UCSD-AML1 (cell line): Measurements from ENCODE around the gene CCDC158.
A peak's percentile ranks its signal among the peaks of the same experiment; 100 is the strongest.
"Not testable (repeated sequence)": the region's sequence is repeated elsewhere in the genome, so short reads cannot be mapped to it uniquely, and the experiment has no call there.

Source experiments
- DNase-seq: peaks from one replicate; lab custom pipeline; 2025; ENCODE audit not compliant: unreplicated experiment; lab: John Stamatoyannopoulos, UW

CCDC158 gene

DNA sequence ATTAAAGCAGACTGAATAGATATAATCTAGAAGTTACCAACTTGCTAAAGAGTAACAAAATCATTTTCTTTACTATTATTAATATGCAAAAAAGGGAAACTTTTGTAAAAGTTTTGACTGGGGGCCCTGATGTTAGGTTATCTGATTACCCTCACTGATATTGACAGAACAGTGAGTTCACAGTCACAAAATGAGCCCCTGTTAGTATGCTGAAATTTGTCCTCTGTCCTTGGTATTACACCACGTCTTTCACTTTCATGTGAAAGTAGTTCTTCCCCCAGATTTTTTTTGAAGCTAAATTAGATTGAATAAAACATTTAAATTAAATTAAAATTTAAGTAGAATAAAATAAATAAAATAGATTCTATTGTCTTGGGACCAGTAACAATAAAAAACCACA is 108.5 kb downstream of the CCDC158 start:
- no peak for DNase-seq

DNA sequence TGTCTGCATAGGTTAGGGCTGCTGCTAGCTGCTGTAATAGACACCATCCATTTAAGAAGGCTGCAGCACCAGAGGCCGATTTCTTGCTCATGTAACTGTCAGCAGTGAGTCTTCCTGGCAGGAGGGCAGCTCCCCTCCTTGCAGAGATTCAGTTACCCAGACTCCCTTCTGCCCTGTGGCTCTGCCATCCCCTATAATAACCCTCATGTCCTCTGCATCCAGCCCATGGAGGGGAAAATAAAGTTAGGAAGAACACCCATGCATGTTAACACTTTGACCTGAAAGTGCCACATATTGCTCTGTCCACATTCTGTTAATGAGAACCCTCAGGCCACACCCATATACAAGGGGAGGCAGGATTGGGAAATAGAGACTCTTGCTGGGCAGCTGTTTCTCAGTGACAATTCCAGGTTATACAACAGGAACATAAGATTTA is 109.0 kb downstream of the CCDC158 start:
- DNase-seq = no peak

DNA sequence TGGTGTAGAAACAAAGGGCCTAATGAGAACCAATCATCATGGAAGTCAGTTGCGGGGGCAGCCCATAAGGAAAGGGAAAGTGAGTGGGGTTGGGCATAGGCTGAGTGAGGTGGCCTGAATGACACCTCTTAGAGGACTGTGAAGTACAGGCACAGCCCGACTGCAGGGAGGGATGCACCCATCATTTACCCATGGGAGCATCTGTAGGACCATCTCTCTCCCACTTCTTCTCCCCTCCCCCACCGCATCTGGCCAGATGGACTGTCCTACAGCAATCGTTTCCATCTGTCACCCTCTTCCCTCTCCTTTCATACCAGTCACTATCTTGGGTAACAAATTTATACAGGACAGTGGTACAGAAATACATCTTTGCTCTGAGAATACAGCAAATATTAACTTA is 110.3 kb downstream of the CCDC158 start:
- no peak for DNase-seq

DNA sequence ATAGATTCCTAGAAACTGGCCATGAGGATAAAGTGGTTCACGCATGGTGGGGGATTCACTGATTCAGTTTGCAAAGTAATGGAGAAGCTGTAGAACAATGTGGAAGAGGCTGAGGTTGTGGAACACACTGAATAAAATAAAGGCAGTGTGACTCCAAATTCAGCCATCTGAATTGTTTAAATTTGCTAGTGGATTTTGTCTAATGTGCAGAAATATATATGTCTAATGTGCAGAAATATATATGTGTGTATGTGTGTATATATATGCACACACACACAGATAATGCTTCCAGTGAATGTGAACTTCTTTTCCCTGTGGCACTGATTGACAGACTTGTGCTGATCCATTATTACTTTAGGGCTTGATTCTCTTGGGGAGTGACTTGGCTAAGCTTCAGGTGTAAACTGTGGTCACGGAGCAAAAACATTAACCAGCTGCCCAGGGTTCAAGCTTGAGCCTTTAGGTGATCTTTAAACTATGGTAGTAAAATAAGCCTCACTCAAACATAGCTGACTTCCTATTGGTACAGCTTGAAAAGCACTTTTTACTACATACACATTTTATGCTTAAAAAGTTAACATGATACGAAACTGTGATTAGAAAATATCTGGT is 110.9 kb downstream of the CCDC158 start:
- DNase-seq = no peak

DNA sequence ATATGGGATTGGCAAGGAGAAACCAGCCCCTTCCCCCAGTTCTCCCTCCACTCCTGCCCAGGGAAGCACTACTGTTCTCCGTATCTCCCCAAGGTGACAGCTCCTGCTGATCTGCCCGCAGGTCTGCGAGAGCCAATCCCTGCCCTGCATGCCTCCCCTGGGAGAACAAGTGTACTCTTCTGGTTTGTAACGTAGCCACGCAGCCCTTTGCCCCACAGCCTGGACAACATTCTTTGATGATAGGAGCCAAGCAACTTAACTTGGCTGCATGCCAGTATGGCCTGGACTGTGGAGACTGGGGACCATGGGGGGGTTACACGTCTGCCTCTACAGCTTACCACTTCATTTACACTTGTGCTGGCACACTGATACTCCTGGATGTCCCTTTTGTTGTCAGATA is 112.4 kb downstream of the CCDC158 start:
- no peak for DNase-seq

DNA sequence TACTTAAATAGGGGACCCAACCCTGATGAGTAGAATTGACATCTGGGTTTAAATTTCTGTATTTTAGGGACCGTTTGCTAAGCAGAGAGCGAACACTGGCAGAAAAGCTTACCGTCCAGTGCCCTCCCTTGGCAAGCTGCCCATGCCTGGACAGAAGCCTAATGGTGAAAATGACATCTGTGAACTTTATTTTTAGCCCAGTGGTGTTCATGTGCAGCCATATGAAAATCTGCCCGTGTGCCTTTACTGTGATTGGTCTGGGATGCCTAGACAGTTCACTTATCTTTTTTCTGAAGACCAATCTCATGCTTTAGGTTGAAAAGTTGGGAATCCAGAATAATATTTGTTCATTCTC is 113.3 kb downstream of the CCDC158 start:
- no peak for DNase-seq

DNA sequence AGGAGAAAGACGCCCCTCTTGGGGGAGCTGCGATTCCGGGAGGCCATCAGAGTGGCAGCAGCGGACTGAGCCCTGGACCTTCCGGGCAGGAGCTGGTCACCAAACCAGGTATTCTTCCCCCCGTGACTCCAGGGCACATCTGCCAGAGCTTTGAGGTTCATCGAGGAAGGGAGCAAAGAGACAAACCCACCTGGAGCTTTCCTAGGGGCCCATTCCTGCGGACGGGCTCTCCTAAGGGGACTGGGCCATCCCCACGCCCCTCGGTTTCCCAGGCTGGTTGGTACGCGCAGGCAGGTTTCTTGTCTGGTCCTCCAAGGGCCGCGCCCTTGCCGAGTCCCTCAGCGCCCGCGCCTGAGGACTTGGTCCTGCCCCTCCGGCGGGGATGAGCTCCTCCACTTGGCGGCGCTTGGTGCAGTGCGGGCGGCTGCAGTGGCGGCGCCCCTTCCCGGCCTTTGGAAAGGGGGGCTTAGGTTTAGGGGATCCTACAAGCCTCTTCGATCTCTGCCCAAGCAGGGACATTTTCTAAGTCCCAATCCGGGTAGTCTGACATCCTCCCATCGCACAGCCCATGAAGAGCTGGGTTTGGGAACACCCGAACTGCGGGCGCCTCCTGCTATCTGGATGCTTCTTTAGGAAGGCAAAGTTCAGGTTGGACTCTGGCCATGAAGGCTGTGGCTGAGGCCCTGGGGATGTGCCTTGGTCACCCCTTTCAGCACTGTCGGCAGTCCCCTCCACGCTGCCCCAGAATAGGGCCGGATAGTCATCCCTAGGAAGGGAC is 113.9 kb downstream of the CCDC158 start:
- peak; percentile 65 for DNase-seq

DNA sequence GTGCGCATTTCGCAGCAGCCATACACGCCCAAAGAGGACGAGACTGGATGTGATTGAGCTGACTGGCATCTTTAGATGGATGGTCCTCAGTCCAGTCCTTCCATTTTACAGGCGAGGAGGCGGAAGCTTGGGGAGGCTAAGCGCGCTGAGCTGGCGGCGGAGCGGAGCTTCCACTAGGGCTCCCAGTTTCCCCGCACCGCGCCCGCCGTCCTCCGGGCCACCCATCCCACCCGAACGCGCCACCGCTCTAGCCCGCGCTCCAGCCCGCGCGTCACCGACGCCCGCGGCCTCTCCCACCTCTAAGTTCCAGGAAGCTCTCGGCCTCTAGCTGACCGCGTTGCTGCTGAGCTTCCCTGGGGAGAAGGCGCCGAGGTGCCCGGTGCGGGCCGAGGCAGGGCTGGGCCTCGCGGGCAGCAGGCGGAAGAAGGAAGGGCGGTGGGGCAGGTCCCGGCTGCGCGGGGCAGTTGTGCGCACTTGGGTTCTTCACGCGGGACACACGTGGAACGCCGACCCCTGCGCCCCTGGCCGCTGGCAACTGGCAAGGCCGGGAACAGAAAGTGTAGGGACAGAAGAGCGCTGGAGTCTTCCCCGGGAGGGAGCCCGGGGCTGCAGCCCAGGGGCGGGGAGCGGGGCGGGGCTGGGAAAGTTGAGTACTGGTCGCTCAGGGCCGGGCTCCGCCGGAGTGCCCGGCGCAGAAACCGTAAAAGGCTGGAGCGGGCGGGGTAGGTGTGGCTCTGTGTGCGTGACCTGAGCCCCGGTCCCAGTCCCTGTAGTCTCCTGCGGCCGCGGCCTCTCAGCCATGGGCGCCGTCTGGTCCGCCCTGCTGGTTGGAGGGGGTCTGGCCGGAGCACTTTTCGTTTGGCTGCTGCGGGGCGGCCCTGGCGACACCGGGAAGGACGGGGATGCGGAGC is 114.7 kb downstream of the CCDC158 start, which contains the start of gene STBD1:
STBD1 (plus strand) TSS at position 763 of the 911 bp plus-strand sequence; CDS start at position 800, 37 bp downstream.
- peak; percentile 74 for DNase-seq

DNA sequence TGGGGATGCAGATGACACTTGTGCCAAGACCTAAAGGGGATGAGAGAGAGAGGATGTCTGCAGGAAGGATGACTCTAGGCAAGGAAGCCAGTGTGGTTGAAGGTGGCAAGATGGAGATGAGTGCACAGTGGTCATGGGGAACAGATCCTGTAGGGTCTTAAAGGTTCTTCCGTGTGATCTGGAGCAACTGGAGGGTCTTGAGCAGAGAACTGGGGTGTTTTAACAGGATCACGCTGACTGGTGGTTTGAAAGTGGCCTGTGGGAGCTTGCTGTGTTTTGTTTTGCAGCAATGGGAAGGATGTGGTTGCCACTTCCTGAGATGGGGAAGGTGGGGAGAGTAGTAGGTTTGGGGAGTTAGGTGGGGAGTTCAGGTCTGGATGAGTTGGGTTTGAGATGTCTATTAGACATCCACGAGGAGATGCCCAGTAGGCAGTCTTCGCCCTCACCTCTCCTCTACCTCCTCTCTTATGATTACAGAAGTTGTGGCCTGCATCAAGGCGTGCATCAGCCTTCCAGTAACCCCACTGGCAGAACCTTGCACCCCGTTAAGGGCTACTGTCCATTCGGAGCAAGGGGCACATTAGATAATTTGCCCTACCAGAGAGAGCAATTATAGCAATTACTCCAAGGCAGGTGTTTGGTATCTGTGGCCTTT is 115.8 kb downstream of the CCDC158 start:
- DNase-seq = peak; percentile 53

DNA sequence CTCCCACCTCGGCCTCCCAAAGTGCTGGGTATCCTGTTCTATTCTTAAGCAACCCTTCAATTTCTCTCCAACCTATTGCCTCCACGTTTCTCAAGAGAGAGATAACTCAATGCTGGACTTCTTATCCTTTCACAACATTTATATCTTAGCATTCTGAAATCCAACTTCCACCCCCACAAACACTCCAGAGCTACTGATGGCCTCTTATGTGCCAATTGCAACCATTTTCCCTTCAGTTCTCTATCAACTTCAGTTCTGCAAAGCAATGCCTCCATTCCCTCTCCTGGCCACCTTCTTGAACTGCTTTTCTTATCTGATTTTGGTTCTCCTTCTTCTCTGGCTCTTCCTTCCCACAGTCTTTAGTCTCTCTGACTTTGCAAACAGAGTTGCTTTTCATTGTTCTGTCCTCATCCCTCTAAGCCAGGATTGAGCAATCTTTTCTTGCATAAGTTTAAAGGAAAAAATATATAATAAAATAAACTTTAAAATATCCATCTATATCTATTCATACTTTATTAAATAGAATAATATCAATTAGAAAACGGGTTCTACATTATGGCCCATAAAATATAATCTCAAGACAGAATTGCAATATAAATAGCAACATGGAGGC is 118.0 kb downstream of the CCDC158 start:
- DNase-seq = no peak

DNA sequence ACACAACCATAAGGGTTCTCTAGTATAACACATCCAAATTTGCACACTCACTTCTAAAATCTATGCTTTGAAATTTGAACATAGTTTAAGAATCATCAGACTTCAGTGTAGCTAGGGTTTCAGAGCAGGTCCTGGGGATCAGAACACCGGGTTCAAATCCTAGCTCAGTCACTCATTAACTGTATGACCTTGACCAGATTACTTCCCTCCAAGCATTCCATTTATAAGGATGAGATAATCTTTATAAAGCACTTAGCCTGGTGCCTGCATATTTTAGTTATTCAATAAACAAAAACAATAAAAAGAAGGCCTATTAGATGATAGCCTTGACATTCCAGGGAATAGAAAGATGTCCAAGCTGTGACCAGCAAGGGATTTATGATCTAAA is 119.2 kb downstream of the CCDC158 start:
- DNase-seq = no peak

DNA sequence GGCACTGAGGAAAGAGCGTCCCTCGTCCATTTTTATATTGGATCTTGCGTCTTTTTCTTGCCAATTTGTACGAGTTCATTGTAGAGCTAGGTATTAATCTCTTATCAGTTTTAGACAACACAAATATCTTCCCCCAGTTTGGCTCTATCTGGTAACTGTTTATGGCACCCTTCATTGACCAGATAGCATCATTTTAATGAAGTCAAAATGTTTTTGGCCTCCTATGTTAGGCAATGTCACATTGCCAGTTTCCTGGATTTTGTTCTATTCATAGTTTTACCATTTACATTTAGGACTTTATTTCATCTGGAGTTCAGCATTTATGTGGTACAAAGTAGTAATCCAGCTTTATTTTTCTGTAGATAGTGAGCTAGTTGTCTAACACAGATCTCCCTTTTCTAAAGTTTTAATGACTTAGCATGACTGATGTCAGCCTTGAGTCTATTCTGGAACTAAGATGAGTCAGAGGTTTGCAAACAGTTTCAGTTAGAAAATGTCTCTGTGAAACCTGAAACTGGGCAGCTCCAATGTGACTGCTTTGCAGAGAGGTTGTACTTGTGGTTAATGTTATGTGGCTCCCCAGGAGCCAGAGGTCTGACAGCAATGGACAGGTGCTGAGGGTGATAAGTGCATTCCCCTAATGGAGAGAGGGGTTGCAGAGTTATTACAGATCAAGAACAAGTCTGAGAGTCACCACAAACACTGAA is 119.7 kb downstream of the CCDC158 start:
- DNase-seq = peak; percentile 26

DNA sequence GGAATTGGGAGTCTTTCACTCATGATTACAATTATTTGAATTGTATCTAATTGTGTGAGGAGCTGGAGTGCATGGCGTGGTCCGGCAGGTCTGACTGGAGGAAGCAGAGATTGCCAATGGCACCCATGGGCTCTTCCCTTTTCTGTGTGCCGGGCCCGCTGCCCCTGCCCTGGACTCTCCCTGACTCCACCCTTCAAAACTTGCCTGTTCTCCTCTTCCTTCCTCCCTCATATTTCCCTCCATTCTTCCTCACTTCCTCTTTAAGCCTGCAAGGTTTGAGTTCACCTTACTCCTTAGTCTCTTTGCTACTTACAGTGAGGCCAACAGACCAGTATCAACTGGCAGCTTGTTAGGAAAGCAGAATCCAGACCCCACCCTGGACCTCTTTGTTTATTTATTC is 120.9 kb downstream of the CCDC158 start:
- DNase-seq = peak; percentile 28

DNA sequence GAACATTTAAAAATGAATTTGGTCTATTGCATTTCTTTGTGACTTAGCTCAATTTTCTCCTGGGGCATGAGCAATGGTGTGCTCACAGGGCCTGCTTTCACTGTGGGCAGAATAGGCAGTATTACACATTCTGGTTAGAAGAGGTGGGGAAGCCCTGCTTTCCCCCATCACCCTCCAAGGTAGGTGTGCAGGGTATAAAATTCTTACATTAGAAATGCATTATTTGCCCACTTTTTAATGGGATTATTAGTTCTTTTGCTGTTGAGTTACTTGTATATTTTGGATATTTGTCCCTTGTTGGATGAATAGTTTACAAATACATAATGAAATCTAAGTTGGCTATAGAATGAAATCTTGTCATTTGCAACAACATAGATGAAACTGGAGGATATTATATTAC is 122.7 kb downstream of the CCDC158 start:
- DNase-seq = no peak

DNA sequence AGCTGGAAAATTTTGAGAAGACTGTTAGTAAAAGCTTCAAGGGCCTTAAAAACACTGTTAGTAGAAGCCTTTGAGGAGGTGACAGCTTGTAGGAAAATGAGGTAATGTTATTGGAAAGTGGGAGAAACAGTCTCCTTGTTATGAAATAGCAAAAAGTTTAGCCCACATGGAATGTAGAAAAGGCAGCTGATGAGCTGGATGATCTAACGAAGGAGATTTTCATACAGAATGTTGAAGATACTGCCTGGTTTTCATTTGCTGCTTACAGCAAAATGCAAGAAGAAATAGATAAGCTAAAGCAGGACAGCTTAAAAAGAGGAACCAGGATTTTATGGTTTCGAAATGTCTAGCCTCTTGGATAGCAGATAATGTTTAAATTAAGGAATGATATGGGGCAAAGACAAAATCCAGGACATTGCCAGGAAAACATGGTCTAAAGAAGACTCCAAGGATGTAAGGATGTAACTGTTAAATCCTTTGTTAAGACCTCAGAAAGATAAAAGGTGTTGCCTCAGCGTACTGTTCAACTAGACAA is 124.6 kb downstream of the CCDC158 start:
- no peak for DNase-seq

DNA sequence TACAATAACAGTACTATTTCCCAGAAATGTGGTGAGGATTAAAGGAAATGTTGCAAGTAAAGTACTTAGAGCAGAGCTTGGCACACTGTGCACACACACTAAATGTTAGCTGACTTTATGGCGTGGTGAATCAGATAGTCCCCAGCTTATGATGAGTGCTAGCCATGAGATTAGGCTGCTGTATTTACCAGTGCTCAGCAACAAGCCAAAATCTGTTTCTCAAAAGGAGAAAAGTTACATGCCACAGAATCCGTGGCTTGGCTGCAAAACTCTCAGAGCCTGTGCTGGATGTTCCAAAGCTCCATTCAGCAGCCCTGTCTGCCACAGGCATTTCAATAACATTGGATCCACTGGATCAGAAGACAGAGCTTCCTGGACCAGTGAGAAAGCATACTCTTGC is 127.2 kb downstream of the CCDC158 start:
- no peak for DNase-seq

DNA sequence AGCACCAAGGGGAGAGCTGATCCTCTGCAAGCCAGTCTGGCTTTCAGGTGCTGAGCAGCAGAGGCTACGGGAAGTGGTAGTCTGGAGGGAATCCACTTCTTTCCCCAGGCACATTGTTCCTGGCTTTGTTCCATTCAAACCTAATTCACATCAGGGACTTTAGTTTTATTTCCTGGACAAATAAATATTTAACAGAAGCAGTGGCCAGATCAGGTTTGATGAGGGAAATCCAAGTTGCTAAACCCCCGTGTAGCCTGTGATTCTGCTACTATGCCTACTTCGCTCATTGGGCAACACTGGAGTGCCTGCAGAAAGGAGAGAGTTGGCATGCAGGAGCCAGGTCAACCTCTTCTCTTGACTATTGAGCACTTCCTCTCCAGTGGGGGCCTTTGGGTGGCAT is 128.2 kb downstream of the CCDC158 start:
- no peak for DNase-seq

DNA sequence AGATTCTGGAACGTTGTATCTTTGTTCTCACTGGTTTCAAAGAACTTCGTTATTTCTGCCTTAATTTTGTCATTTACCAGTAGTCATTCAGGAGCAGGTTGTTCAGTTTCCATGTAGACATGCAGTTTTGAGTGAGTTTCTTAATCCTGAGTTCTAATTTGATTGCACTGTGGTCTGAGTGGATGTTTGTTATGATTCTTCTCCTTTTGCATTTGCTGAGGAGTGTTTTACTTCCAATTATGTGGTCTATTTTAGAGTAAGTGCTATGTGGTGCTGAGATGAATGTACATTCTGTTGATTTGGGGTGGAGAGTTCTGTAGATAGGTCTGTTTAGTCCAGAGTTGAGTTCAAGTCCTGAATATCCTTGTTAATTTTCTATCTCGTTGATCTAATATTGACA is 133.1 kb downstream of the CCDC158 start:
- not testable (repeated sequence) for DNase-seq

DNA sequence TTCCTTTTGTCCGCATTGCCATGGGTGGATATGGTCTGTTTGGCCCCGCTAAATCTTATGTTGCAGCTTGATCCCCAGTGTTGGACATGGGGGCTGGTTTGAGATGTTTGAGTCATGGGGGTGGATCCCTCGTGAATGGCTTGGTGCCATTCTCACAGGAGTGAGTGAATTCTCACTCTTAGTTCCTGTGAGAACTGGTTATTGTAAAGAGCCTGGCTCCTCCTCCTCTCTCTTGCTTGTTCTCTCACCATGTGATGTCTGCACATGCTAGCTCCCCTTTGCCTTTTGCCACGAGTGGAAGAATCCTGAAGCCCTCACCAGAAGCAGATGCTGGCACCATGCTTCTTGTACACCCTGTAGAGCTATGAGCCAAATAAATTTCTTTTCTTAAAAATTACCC is 137.0 kb downstream of the CCDC158 start:
- DNase-seq = no peak
